Measurements from ENCODE around the gene KIAA1549. TPM values are rescaled to one million over a fixed set of nuclear protein-coding genes. Genes with fewer than 3 reads are reported as not detected.
A peak's percentile ranks its signal among the peaks of the same experiment; 100 is the strongest.

KIAA1549 gene
- total and polyA plus RNA-seq, 9 donors = 1.2 to 5.0 (median 3.6) TPM

DNA sequence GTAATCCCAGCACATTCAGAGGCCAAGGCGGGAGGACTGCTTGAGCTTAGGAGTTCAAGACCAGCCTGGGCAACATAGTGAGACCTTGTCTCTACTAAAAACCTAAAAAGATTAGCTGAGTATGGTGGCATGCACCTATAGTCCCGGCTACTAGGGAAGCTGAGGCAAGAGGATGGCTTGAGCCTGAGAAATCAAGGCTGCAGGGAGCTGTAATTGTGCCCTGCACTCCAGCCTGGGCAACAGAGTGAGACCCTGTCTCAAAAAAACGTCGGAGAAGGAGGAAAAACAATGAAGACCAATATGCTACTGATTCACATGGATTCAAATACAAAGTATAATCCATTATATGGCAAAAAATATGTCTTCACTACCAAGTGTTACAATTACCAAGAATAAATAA lies 41.1 kb upstream of the KIAA1549 start:
- Histone ChIP-seq H3K4me1 (ENCODE audit: insufficient read depth) (peaks cover 3% of the 10 kb centered on the region), H3K4me3 (no peak overlapping the region), H3K9me3 (no peaks in the 10 kb centered on the region), H3K27ac (no peak overlapping the region), H3K36me3 (no peaks in the 10 kb centered on the region), H3K27me3 (no peaks in the 10 kb centered on the region)
- TF ChIP-seq POLR2A (IDR thresholded peaks at IDR 0.05) (no peak), EP300 (IDR thresholded peaks at IDR 0.05) (no peak)
- TF ChIP-seq, protein P1, sequence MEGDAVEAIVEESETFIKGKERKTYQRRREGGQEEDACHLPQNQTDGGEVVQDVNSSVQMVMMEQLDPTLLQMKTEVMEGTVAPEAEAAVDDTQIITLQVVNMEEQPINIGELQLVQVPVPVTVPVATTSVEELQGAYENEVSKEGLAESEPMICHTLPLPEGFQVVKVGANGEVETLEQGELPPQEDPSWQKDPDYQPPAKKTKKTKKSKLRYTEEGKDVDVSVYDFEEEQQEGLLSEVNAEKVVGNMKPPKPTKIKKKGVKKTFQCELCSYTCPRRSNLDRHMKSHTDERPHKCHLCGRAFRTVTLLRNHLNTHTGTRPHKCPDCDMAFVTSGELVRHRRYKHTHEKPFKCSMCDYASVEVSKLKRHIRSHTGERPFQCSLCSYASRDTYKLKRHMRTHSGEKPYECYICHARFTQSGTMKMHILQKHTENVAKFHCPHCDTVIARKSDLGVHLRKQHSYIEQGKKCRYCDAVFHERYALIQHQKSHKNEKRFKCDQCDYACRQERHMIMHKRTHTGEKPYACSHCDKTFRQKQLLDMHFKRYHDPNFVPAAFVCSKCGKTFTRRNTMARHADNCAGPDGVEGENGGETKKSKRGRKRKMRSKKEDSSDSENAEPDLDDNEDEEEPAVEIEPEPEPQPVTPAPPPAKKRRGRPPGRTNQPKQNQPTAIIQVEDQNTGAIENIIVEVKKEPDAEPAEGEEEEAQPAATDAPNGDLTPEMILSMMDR (IDR thresholded peaks at IDR 0.05) = no peak
- WGBS, 3 donors = 55 to 77% (median 63%) methylated on average over 4 of the region's 4 CpGs
- intact Hi-C loops (cut with DNase I) = no loop called here
- DNase-seq = no peak

DNA sequence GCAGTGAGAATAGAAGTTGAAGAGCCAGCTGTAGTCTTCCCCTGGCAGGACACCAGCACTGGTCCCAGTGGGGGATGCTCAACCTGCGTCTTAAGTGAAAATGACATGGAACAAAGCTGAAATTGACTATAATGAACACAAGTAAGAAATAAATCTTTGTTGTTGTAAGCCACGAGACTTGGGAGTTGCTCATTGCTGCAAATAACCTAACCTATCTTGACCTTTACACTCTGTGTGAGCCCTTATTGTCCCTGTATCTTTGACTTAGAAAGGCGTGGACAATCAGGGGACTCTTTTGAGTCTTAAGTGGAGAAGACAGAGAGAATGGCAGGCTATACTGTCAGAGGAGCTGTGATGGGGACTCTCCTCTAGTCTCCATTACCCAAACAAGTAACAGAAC lies 37.7 kb upstream of the KIAA1549 start:
- no peaks in the 10 kb centered on the region for H3K27me3 ChIP-seq
- TF ChIP-seq, protein P1 (IDR thresholded peaks at IDR 0.05) = no peak
- no peak for TF ChIP-seq EP300 (IDR thresholded peaks at IDR 0.05)
- TF ChIP-seq POLR2A (IDR thresholded peaks at IDR 0.05) = no peak
- no peak overlapping the region for H3K27ac ChIP-seq
- H3K4me3 ChIP-seq = no peak overlapping the region
- no peaks in the 10 kb centered on the region for H3K36me3 ChIP-seq
- WGBS, 3 donors = 69 to 75% (median 73%) methylated on average over 3 of the region's 3 CpGs
- H3K9me3 ChIP-seq = no peaks in the 10 kb centered on the region
- intact Hi-C loops (cut with DNase I) = loop anchor here in 1 of 4 donors (5.0 kb wide), 1 partner anchor 58 kb away; no protein-coding TSS in a partner anchor
- H3K4me1 ChIP-seq (ENCODE audit: insufficient read depth) = peaks cover 5% of the 10 kb centered on the region
- DNase-seq = no peak

DNA sequence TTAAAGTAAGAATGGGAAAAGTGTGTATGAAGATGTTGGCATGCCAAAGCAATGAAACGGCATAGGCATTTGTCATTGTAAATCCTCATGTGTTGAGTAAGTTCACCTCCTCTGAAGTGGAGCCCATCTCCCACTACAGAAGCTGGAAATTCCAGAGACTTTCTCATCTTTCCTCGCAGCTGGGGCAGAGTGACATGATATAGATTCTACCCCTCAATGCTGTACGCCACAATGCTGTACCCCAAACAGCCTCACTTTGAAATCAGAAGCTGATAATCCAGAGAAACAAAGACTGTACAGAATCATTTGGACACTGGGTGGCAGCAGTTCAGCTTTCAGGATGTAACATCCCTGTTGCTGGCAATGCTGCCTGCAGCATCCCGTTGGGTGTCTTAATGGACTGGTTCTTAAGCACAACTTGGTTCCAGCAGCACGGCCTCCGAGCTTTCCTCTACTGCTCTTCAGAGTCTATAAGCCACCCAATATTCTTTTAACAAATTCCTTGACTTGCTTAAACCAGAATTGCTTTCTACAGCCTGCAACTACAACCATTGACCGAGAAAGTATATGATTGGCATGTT lies 35.8 kb upstream of the KIAA1549 start:
- Histone ChIP-seq H3K9me3 (no peaks in the 10 kb centered on the region), H3K27ac (no peak overlapping the region), H3K4me3 (no peak overlapping the region), H3K27me3 (no peaks in the 10 kb centered on the region), H3K36me3 (no peaks in the 10 kb centered on the region), H3K4me1 (ENCODE audit: insufficient read depth) (peaks cover 1% of the 10 kb centered on the region)
- TF ChIP-seq POLR2A (IDR thresholded peaks at IDR 0.05) = no peak
- TF ChIP-seq EP300 (IDR thresholded peaks at IDR 0.05) = no peak
- TF ChIP-seq, protein P1 (IDR thresholded peaks at IDR 0.05) = peak; percentile 40 to 45 (median 43)
- WGBS, 3 donors = 18 to 19% (median 18%) methylated on average over 7 of the region's 7 CpGs
- intact Hi-C loops (cut with DNase I) = loop anchor here in 1 of 4 donors (5.0 kb wide), 1 partner anchor 60 kb away; no protein-coding TSS in a partner anchor
- peak; percentile 45 to 71 (median 65) for DNase-seq

DNA sequence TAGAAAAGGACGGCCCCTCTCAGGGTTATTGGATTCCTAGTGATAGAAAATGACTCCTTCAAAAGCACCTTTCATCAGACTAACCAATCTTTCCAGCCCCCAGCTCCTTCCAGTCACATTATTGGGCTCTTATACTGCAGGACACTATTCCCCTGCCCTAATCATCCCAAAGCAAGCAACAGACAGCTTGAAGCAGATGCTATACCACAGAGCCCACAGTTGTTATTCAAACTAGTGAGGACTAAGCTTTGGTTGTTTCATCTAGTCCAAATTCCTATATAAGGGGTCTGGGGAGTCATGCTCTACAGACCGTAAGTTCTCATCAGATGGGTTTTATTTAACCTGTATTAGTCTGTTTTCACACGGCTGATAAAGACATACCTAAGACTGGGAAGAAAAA lies 30.2 kb upstream of the KIAA1549 start:
- intact Hi-C loops (cut with DNase I) = no loop called here
- Histone ChIP-seq H3K4me1 (ENCODE audit: insufficient read depth) (no peaks in the 10 kb centered on the region), H3K27me3 (no peaks in the 10 kb centered on the region), H3K9me3 (no peaks in the 10 kb centered on the region), H3K36me3 (no peaks in the 10 kb centered on the region), H3K27ac (no peak overlapping the region), H3K4me3 (no peak overlapping the region)
- 89 to 93% (median 90%) methylated on average over 3 of the region's 3 CpGs for WGBS, 3 donors
- DNase-seq = no peak
- TF ChIP-seq EP300 (IDR thresholded peaks at IDR 0.05) (no peak), POLR2A (IDR thresholded peaks at IDR 0.05) (no peak)
- TF ChIP-seq, protein P1 (IDR thresholded peaks at IDR 0.05) = no peak

Data from ovary (tissue), 9 donors.